SK-N-MC (cell line): Measurements from ENCODE around the gene EFCAB6.

Source experiments
- DNase-seq: peaks from one replicate; pipeline ENCODE4 v3.0.0-alpha.2; 2011; ENCODE audit warnings: low read depth, low spot score
- H3K27ac ChIP-seq: fragments of 200-600 bp; sonication (generic); 2 replicates; pipeline ENCODE4 v1.5.1; 2016; ENCODE audit warnings: mixed run types
- H3K36me3 ChIP-seq: fragments of 200-600 bp; sonication (generic); 2 replicates; pipeline ENCODE4 v1.6.1; 2017; ENCODE audit warnings: antibody characterized with exemption, low read length, mixed read lengths; ENCODE audit not compliant: insufficient read depth
- H3K4me3 ChIP-seq: fragments of 200-600 bp; sonication (generic); 2 replicates; pipeline ENCODE4 v1.5.1; 2016
- H3K9ac ChIP-seq: fragments of 200-600 bp; sonication (generic); 2 replicates; pipeline ENCODE4 v1.8.0; 2017; ENCODE audit warnings: mixed run types, mixed read lengths; ENCODE audit not compliant: insufficient read length
- H3K9me3 ChIP-seq: fragments of 200-600 bp; sonication (generic); 2 replicates; pipeline ENCODE4 v1.6.1; 2017; ENCODE audit warnings: low read depth, mild to moderate bottlenecking, antibody characterized with exemption, low read length, moderate library complexity, mixed read lengths
- EZH2 ChIP-seq: fragments of 200-600 bp; sonication (generic); IDR thresholded peaks from one replicate; pipeline ENCODE4 v1.6.1; 2017; ENCODE audit warnings: antibody characterized with exemption
- FOXP2 ChIP-seq: optimal IDR thresholded peaks from 2 replicates; pipeline ENCODE3; 2011; ENCODE audit warnings: mild to moderate bottlenecking, moderate library complexity; ENCODE audit not compliant: insufficient read depth; ENCODE audit errors: extremely low read length, control extremely low read depth
- POLR2AphosphoS5 ChIP-seq: IDR thresholded peaks from 2 replicates; pipeline ENCODE4 v1.6.1; 2012; ENCODE audit warnings: mild to moderate bottlenecking, low read depth, low read length, borderline replicate concordance

The EFCAB6 gene

GRCh38 chr22:43827926-43828724, 16.0 kb upstream of the EFCAB6 start:
- Histone ChIP-seq H3K36me3 (no peaks in the 10 kb centered on the region), H3K9me3 (no peaks in the 10 kb centered on the region), H3K4me3 (no peak overlapping the region), H3K27ac (no peak overlapping the region), H3K9ac (no peak overlapping the region)
- TF ChIP-seq POLR2AphosphoS5 (no peak), EZH2 (no peak), FOXP2 (no peak)
- DNase-seq = no peak

GRCh38 chr22:43827003-43827735, 15.1 kb upstream of the EFCAB6 start:
- DNase-seq = no peak
- no peak overlapping the region for H3K27ac ChIP-seq
- H3K9ac ChIP-seq = no peak overlapping the region
- TF ChIP-seq FOXP2 (no peak), EZH2 (no peak), POLR2AphosphoS5 (no peak)
- no peaks in the 10 kb centered on the region for H3K9me3 ChIP-seq
- no peaks in the 10 kb centered on the region for H3K36me3 ChIP-seq
- no peak overlapping the region for H3K4me3 ChIP-seq

GRCh38 chr22:43826142-43827002, 14.3 kb upstream of the EFCAB6 start:
- Histone ChIP-seq H3K27ac (no peak overlapping the region), H3K4me3 (no peak overlapping the region), H3K36me3 (no peaks in the 10 kb centered on the region), H3K9me3 (no peaks in the 10 kb centered on the region), H3K9ac (no peak overlapping the region)
- TF ChIP-seq POLR2AphosphoS5 (no peak), EZH2 (no peak), FOXP2 (no peak)
- DNase-seq = no peak

GRCh38 chr22:43825651-43826050, 13.5 kb upstream of the EFCAB6 start:
- Histone ChIP-seq H3K4me3 (no peak overlapping the region), H3K27ac (no peak overlapping the region), H3K9ac (no peak overlapping the region), H3K9me3 (no peaks in the 10 kb centered on the region), H3K36me3 (no peaks in the 10 kb centered on the region)
- no peak for DNase-seq
- TF ChIP-seq POLR2AphosphoS5 (no peak), EZH2 (no peak), FOXP2 (no peak)

GRCh38 chr22:43824724-43825420, 12.8 kb upstream of the EFCAB6 start:
- DNase-seq = no peak
- no peaks in the 10 kb centered on the region for H3K36me3 ChIP-seq
- no peaks in the 10 kb centered on the region for H3K9me3 ChIP-seq
- H3K9ac ChIP-seq = no peak overlapping the region
- H3K27ac ChIP-seq = no peak overlapping the region
- no peak overlapping the region for H3K4me3 ChIP-seq
- TF ChIP-seq POLR2AphosphoS5 (no peak), EZH2 (peak; percentile 29)

- no peak for DNase-seq
- no peaks in the 10 kb centered on the region for H3K9me3 ChIP-seq
- TF ChIP-seq EZH2 (no peak), POLR2AphosphoS5 (no peak), FOXP2 (no peak)
- no peak overlapping the region for H3K27ac ChIP-seq
- no peaks in the 10 kb centered on the region for H3K36me3 ChIP-seq
- H3K9ac ChIP-seq = no peak overlapping the region
- H3K4me3 ChIP-seq = no peak overlapping the region
Observed at GRCh38 chr22:43823911-43824665, 12.0 kb upstream of the EFCAB6 start.

GRCh38 chr22:43823353-43823908, 11.3 kb upstream of the EFCAB6 start:
- TF ChIP-seq FOXP2 (no peak), POLR2AphosphoS5 (no peak)
- no peak for DNase-seq
- H3K9ac ChIP-seq = no peak overlapping the region
- no peaks in the 10 kb centered on the region for H3K9me3 ChIP-seq
- H3K36me3 ChIP-seq = no peaks in the 10 kb centered on the region
- no peak overlapping the region for H3K27ac ChIP-seq
- no peak overlapping the region for H3K4me3 ChIP-seq
